Measurements from ENCODE around the gene PTPN11. TPM values are rescaled to one million over a fixed set of nuclear protein-coding genes. Genes with fewer than 3 reads are reported as not detected.
A peak's percentile ranks its signal among the peaks of the same experiment; 100 is the strongest.

PTPN11 gene
- total and polyA plus RNA-seq, 2 of the 13 experiments (the other 11 are each of a cell fraction or from before 2014, with no cell fraction given): 30.0 to 63.5 TPM

- H3K79me2 ChIP-seq (ENCODE audit: insufficient read depth, low read length): no peaks in the 10 kb centered on the region
- no peak overlapping the region for H3K4me3 ChIP-seq (replicated peaks in 1 of 3; ENCODE audit: insufficient read depth in 1 of 3, low read depth in 2 of 3, low read length in 3 of 3)
- no peak overlapping the region for H2AFZ ChIP-seq (ENCODE audit: low read length)
- no peak for TF ChIP-seq ZFP36 (IDR thresholded peaks at IDR 0.05; ENCODE audit: borderline replicate concordance, low read depth, low read length, partially characterized antibody)
- TF ChIP-seq NFRKB (IDR thresholded peaks at IDR 0.05): no peak
- FAIRE-seq: no peak
- CTCF ChIA-PET (ENCODE audit: low intra/inter-chr PET ratio, low total read pairs): no interaction called here
- no peak for DNase-seq (ENCODE audit: low spot score)
- no peak overlapping the region for H3K4me2 ChIP-seq (ENCODE audit: low read depth, low read length)
- no peak overlapping the region for H3K9ac ChIP-seq (ENCODE audit: insufficient read depth, low read depth, low read length)
- over 99% methylated on average over 9 of the region's 12 CpGs for WGBS (ENCODE audit: low lambda C conversion rate)
- no peaks in the 10 kb centered on the region for H3K9me3 ChIP-seq (ENCODE audit: low read length)
- BruUV-seq (replicated peaks): no TSS peak
- POLR2A ChIA-PET: no interaction called here
- no peaks in the 10 kb centered on the region for H3K27me3 ChIP-seq (ENCODE audit: control insufficient read depth in 1 of 2, insufficient read depth in 2 of 2, low read length in 2 of 2)
- H3K4me1 ChIP-seq (ENCODE audit: insufficient read depth, low read length): no peaks in the 10 kb centered on the region
- H4K20me1 ChIP-seq (ENCODE audit: insufficient read depth, low read length): no peaks in the 10 kb centered on the region
- intact Hi-C loops (cut with micrococcal nuclease; ENCODE audit: unreplicated experiment): no loop called here
- in situ Hi-C loops (cut with HindIII; ENCODE audit: extremely low pct_ligation_motif_present, low pct_unique_long_range_greater_than_20kb): no loop called here
- peaks cover 33 to 72% of the 10 kb centered on the region in 2 experiments for H3K36me3 ChIP-seq (replicated peaks in 1 of 2; ENCODE audit: control insufficient read depth in 1 of 2, insufficient read depth in 2 of 2, low read length in 2 of 2)
- no peak for ATAC-seq
- H3K27ac ChIP-seq (ENCODE audit: extremely low read length, insufficient read depth, low read length): no peak overlapping the region
Observed at GRCh38 chr12:112486361-112486760, 67.6 kb downstream of the PTPN11 start.

GRCh38 chr12:112488257-112488876 lies 69.6 kb downstream of the PTPN11 start:
- 93% methylated on average over 6 of the region's 6 CpGs for WGBS (ENCODE audit: low lambda C conversion rate)
- Histone ChIP-seq H4K20me1 (ENCODE audit: insufficient read depth, low read length) (no peaks in the 10 kb centered on the region), H3K9ac (ENCODE audit: insufficient read depth, low read depth, low read length) (no peak overlapping the region), H3K36me3 (replicated peaks in 1 of 2; ENCODE audit: control insufficient read depth in 1 of 2, insufficient read depth in 2 of 2, low read length in 2 of 2) (peaks cover 28 to 64% of the 10 kb centered on the region in 2 experiments), H3K9me3 (ENCODE audit: low read length) (no peaks in the 10 kb centered on the region), H3K4me3 (replicated peaks in 1 of 3; ENCODE audit: insufficient read depth in 1 of 3, low read depth in 2 of 3, low read length in 3 of 3) (no peak overlapping the region), H3K4me1 (ENCODE audit: insufficient read depth, low read length) (no peaks in the 10 kb centered on the region), H3K4me2 (ENCODE audit: low read depth, low read length) (no peak overlapping the region), H3K79me2 (ENCODE audit: insufficient read depth, low read length) (no peaks in the 10 kb centered on the region), H3K27me3 (ENCODE audit: control insufficient read depth in 1 of 2, insufficient read depth in 2 of 2, low read length in 2 of 2) (no peaks in the 10 kb centered on the region), H3K27ac (ENCODE audit: extremely low read length, insufficient read depth, low read length) (no peak overlapping the region), H2AFZ (ENCODE audit: low read length) (no peak overlapping the region)
- intact Hi-C loops (cut with micrococcal nuclease; ENCODE audit: unreplicated experiment) (no loop called here), in situ Hi-C loops (cut with HindIII; ENCODE audit: extremely low pct_ligation_motif_present, low pct_unique_long_range_greater_than_20kb) (no loop called here)
- ATAC-seq (no peak), FAIRE-seq (no peak), DNase-seq (ENCODE audit: low spot score) (no peak)
- BruUV-seq (replicated peaks): TSS peak; percentile 22
- no peak for TF ChIP-seq ISX (CRISPR knock-in tag; conservative IDR thresholded peaks at IDR 0.05)
- no peak for TF ChIP-seq ZNF512B (CRISPR knock-in tag; IDR thresholded peaks at IDR 0.05; ENCODE audit: borderline replicate concordance)
- TF ChIP-seq ZNF737 (CRISPR knock-in tag; IDR thresholded peaks at IDR 0.05; ENCODE audit: borderline replicate concordance): no peak
- TF ChIP-seq PAF1 (CRISPR knock-in tag; IDR thresholded peaks at IDR 0.05): no peak
- no peak for TF ChIP-seq ZNF232 (CRISPR knock-in tag; IDR thresholded peaks at IDR 0.05; ENCODE audit: borderline replicate concordance)
- TF ChIP-seq NFYC (CRISPR knock-in tag; IDR thresholded peaks at IDR 0.05): no peak
- TF ChIP-seq ZNF20 (CRISPR knock-in tag; IDR thresholded peaks at IDR 0.05): no peak
- TF ChIP-seq TEF (CRISPR knock-in tag; IDR thresholded peaks at IDR 0.05): no peak
- TF ChIP-seq ZNF367 (CRISPR knock-in tag; IDR thresholded peaks at IDR 0.05; ENCODE audit: borderline replicate concordance): no peak
- no peak for TF ChIP-seq MIXL1 (CRISPR knock-in tag; IDR thresholded peaks at IDR 0.05)
- no peak for TF ChIP-seq TAF1 (CRISPR knock-in tag; IDR thresholded peaks at IDR 0.05)
- ChIA-PET POLR2A (no interaction called here), CTCF (ENCODE audit: low intra/inter-chr PET ratio, low total read pairs) (no interaction called here)
